NCI-H2196 (cell line): Measurements from ENCODE around the gene PMM1.
A peak's percentile ranks its signal among the peaks of the same experiment; 100 is the strongest.
"Not testable (repeated sequence)": the region's sequence is repeated elsewhere in the genome, so short reads cannot be mapped to it uniquely, and the experiment has no call there.

Source experiments
- DNase-seq: peaks from one replicate; lab custom pipeline; 2025; ENCODE audit not compliant: unreplicated experiment; lab: John Stamatoyannopoulos, UW

PMM1 gene

GRCh38 chr22:41589391-41590241 lies at the start of gene PMM1:
TSS of gene PMM1 (minus strand) at chr22:41589840. CDS start at chr22:41589805, 35 bp downstream.
- peak; percentile 99 for DNase-seq

- DNase-seq = no peak
These were observed 49.1 kb upstream of the PMM1 start for GRCh38 chr22:41638748-41639147.

- DNase-seq = peak; percentile 21
These were observed 48.5 kb upstream of the PMM1 start for GRCh38 chr22:41638124-41638523.

- not testable (repeated sequence) for DNase-seq
These were observed 48.0 kb upstream of the PMM1 start for GRCh38 chr22:41637623-41638022.

- DNase-seq = peak; percentile 29
These were observed 46.8 kb upstream of the PMM1 start for GRCh38 chr22:41636467-41636866.

GRCh38 chr22:41634610-41635009 lies 45.0 kb upstream of the PMM1 start:
- DNase-seq = not testable (repeated sequence)

GRCh38 chr22:41631615-41632014 lies 42.0 kb upstream of the PMM1 start:
- not testable (repeated sequence) for DNase-seq

- DNase-seq = not testable (repeated sequence)
These were observed 41.5 kb upstream of the PMM1 start for GRCh38 chr22:41631115-41631514.

GRCh38 chr22:41625577-41625976 lies 35.9 kb upstream of the PMM1 start:
- no peak for DNase-seq

GRCh38 chr22:41621911-41622179 lies 32.2 kb upstream of the PMM1 start:
- peak; percentile 39 for DNase-seq

- peak; percentile 99 for DNase-seq
These were observed 31.7 kb upstream of the PMM1 start, which contains the start of gene XRCC6 for GRCh38 chr22:41621099-41621910. TSS of gene XRCC6 (plus strand) at chr22:41621295. CDS start at chr22:41622005, 710 bp downstream.

GRCh38 chr22:41620589-41621098 lies 31.0 kb upstream of the PMM1 start, which contains the start of gene DESI1:
TSS of gene DESI1 (minus strand) at chr22:41621043. CDS start at chr22:41620839, 204 bp downstream.
- no peak for DNase-seq

- DNase-seq = peak; percentile 8
These were observed 30.4 kb upstream of the PMM1 start for GRCh38 chr22:41619979-41620588.

- no peak for DNase-seq
These were observed 23.8 kb upstream of the PMM1 start for GRCh38 chr22:41613456-41613855.

GRCh38 chr22:41612603-41613306 lies 23.1 kb upstream of the PMM1 start:
- no peak for DNase-seq

- no peak for DNase-seq
These were observed 18.7 kb upstream of the PMM1 start for GRCh38 chr22:41608386-41608785.

GRCh38 chr22:41603873-41604332 lies 14.3 kb upstream of the PMM1 start:
- no peak for DNase-seq

GRCh38 chr22:41600976-41601375 lies 11.3 kb upstream of the PMM1 start:
- no peak for DNase-seq

- no peak for DNase-seq
These were observed 9.4 kb upstream of the PMM1 start for GRCh38 chr22:41598891-41599635.

- no peak for DNase-seq
These were observed 8.4 kb upstream of the PMM1 start for GRCh38 chr22:41598081-41598480.
